Glomerular visceral epithelial cell (primary cell): ENCODE measurements around the gene FABP1.

ENCODE experiments used
- DNase-seq: peaks from one replicate; pipeline ENCODE4 v3.0.0-alpha.2; 2016; ENCODE audit errors: extremely low spot score

Gene FABP1

GRCh38 chr2:88081924-88082608 lies 45.8 kb downstream of the FABP1 start:
- DNase-seq, result no peak

- no peak for DNase-seq
Observed at GRCh38 chr2:88080545-88080944, 47.3 kb downstream of the FABP1 start.

- DNase-seq, result no peak
Observed at GRCh38 chr2:88078643-88079172, 49.2 kb downstream of the FABP1 start.

GRCh38 chr2:88077080-88077479 lies 50.8 kb downstream of the FABP1 start:
- DNase-seq, result no peak

- peak; percentile 54 for DNase-seq
Observed at GRCh38 chr2:88074854-88075292, 53.0 kb downstream of the FABP1 start.

GRCh38 chr2:88074150-88074549 lies 53.7 kb downstream of the FABP1 start:
- no peak for DNase-seq
